ENCODE measurements around the gene RSPO1. TPM values are rescaled to one million over a fixed set of nuclear protein-coding genes. Genes with fewer than 3 reads are reported as not detected.
A peak's percentile ranks its signal among the peaks of the same experiment; 100 is the strongest.

Gene RSPO1
- total and polyA plus RNA-seq, 2 of the 4 experiments (the other 2 are of a cell fraction), result not detected

DNA sequence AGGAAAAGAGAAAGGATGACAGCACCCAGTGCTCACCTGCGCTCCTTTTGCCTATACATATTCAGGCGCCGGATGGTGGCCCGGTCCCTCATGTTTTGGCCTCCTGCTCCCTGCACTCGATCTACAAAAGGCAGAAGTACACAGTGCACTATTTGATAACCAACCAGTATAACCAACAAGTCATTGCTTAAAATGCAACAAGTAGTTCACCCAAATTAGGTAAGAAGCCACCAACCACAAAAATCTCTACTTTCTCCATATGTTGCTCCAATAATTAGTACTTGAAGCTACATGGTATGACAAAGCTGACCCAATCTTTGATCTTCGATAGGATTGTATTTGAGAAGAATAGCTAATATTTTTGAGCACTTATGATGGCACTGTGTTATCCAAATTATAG is 41.0 kb downstream of the RSPO1 start:
- H3K18ac ChIP-seq (ENCODE audit: low read depth, low read length), result no peak overlapping the region
- no peak for ATAC-seq (ENCODE audit: low read depth)
- ChIA-PET CTCF (interaction anchor here (1.0 kb wide), 1 partner anchor 9 kb away, joined by 4 read pairs; no protein-coding TSS in a partner anchor), POLR2A (ENCODE audit: unreplicated experiment) (no interaction called here)
- H3K27me3 ChIP-seq (ENCODE audit: control insufficient read depth, insufficient read depth, low read length), result no peaks in the 10 kb centered on the region
- H3K4ac ChIP-seq (ENCODE audit: low read depth, low read length), result no peak overlapping the region
- no peak overlapping the region for H2AK5ac ChIP-seq (ENCODE audit: low read depth, low read length)
- H2BK15ac ChIP-seq (ENCODE audit: low read depth, low read length), result no peak overlapping the region
- H3K36me3 ChIP-seq (ENCODE audit: control insufficient read depth, insufficient read depth, low read length), result peaks cover 11% of the 10 kb centered on the region
- H3K27ac ChIP-seq (ENCODE audit: insufficient read depth, low read length), result no peak overlapping the region
- H3K4me1 ChIP-seq (ENCODE audit: control insufficient read depth, insufficient read depth, low read length), result peaks cover 3% of the 10 kb centered on the region; the same call in 1 of the 2 replicates
- peaks cover 3 to 41% of the 10 kb centered on the region in 2 experiments for H3K79me1 ChIP-seq (ENCODE audit: low read depth in 1 of 2, low read length in 2 of 2)
- intact Hi-C loops (cut with micrococcal nuclease) (no loop called here), dilution Hi-C loops (cut with HindIII; ENCODE audit: low sequenced_read_pairs, unreplicated experiment) (no loop called here), in situ Hi-C loops (cut with MboI; ENCODE audit: low sequenced_read_pairs) (loop anchor here (25.0 kb wide), 1 partner anchor 419 kb away; the partner anchor contains the start of genes FHL3 and UTP11)
- no TSS peak for BruUV-seq (replicated peaks)
- TF ChIP-seq RCOR1 (IDR thresholded peaks at IDR 0.05; ENCODE audit: insufficient replicate concordance, low read length) (no peak), MXI1 (IDR thresholded peaks at IDR 0.05; ENCODE audit: borderline replicate concordance, low read depth, low read length) (no peak), MAZ (IDR thresholded peaks at IDR 0.05; ENCODE audit: borderline replicate concordance, low read depth, low read length) (no peak), FOS (IDR thresholded peaks at IDR 0.05; ENCODE audit: low read depth, low read length) (no peak), POLR2A (IDR thresholded peaks at IDR 0.05; ENCODE audit: low read depth, low read length) (no peak), NFE2L2 (IDR thresholded peaks at IDR 0.05; ENCODE audit: low read depth, low read length) (no peak), RAD21 (IDR thresholded peaks at IDR 0.05; ENCODE audit: low read length) (no peak), BHLHE40 (IDR thresholded peaks at IDR 0.05; ENCODE audit: low read depth, low read length) (no peak), RFX5 (IDR thresholded peaks at IDR 0.05; ENCODE audit: low read depth, low read length) (no peak), SMC3 (IDR thresholded peaks at IDR 0.05; ENCODE audit: low read depth, low read length) (no peak), CEBPB (IDR thresholded peaks at IDR 0.05; ENCODE audit: low read depth, low read length) (no peak), MAFK (IDR thresholded peaks at IDR 0.05; ENCODE audit: low read depth, low read length) (no peak), CHD1 (IDR thresholded peaks at IDR 0.05; ENCODE audit: low read depth, low read length) (no peak)
- TF ChIP-seq, protein P1, sequence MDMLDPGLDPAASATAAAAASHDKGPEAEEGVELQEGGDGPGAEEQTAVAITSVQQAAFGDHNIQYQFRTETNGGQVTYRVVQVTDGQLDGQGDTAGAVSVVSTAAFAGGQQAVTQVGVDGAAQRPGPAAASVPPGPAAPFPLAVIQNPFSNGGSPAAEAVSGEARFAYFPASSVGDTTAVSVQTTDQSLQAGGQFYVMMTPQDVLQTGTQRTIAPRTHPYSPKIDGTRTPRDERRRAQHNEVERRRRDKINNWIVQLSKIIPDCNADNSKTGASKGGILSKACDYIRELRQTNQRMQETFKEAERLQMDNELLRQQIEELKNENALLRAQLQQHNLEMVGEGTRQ (IDR thresholded peaks at IDR 0.05; ENCODE audit: low read depth, low read length), result no peak
- TF ChIP-seq, protein P2, sequence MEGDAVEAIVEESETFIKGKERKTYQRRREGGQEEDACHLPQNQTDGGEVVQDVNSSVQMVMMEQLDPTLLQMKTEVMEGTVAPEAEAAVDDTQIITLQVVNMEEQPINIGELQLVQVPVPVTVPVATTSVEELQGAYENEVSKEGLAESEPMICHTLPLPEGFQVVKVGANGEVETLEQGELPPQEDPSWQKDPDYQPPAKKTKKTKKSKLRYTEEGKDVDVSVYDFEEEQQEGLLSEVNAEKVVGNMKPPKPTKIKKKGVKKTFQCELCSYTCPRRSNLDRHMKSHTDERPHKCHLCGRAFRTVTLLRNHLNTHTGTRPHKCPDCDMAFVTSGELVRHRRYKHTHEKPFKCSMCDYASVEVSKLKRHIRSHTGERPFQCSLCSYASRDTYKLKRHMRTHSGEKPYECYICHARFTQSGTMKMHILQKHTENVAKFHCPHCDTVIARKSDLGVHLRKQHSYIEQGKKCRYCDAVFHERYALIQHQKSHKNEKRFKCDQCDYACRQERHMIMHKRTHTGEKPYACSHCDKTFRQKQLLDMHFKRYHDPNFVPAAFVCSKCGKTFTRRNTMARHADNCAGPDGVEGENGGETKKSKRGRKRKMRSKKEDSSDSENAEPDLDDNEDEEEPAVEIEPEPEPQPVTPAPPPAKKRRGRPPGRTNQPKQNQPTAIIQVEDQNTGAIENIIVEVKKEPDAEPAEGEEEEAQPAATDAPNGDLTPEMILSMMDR (conservative IDR thresholded peaks at IDR 0.05; ENCODE audit: low read depth, low read length), result no peak
- TF ChIP-seq, protein P3, sequence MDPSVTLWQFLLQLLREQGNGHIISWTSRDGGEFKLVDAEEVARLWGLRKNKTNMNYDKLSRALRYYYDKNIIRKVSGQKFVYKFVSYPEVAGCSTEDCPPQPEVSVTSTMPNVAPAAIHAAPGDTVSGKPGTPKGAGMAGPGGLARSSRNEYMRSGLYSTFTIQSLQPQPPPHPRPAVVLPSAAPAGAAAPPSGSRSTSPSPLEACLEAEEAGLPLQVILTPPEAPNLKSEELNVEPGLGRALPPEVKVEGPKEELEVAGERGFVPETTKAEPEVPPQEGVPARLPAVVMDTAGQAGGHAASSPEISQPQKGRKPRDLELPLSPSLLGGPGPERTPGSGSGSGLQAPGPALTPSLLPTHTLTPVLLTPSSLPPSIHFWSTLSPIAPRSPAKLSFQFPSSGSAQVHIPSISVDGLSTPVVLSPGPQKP (IDR thresholded peaks at IDR 0.05; ENCODE audit: borderline replicate concordance, low read depth, low read length), result no peak
- no peak overlapping the region for H2BK20ac ChIP-seq (ENCODE audit: low read depth, low read length)
- H3K56ac ChIP-seq (ENCODE audit: extremely low read depth, insufficient read depth, low read length), result no peak overlapping the region
- H3K4me2 ChIP-seq (ENCODE audit: low read depth, low read length), result peak overlapping the region; percentile 54; the same call in 1 of the 2 replicates
- no peak overlapping the region for H4K8ac ChIP-seq (ENCODE audit: low read depth in 2 of 2, low read length in 2 of 2)
- H3K9me3 ChIP-seq (ENCODE audit: control insufficient read depth, insufficient read depth, low read length), result no peaks in the 10 kb centered on the region
- no peak overlapping the region for H4K91ac ChIP-seq (ENCODE audit: insufficient read depth, low read depth, low read length)
- WGBS, 2 experiments (ENCODE audit: extremely low coverage in 2 of 2, insufficient read length in 1 of 2), result no CpG with 5 or more reads among the region's 6 CpGs
- no peaks in the 10 kb centered on the region for H3K9me1 ChIP-seq (ENCODE audit: insufficient read depth, low read length)
- H2BK5ac ChIP-seq (ENCODE audit: low read depth, low read length, poor library complexity, severe bottlenecking), result no peak overlapping the region
- no peak overlapping the region for H3K14ac ChIP-seq (replicated peaks; ENCODE audit: low read depth, low read length)
- no peak overlapping the region for H2BK120ac ChIP-seq (ENCODE audit: low read depth, low read length)
- no peak for DNase-seq
- H2AK9ac ChIP-seq (replicated peaks; ENCODE audit: low read depth, low read length, poor library complexity), result no peak overlapping the region
- H2AFZ ChIP-seq (replicated peaks; ENCODE audit: low read length, poor library complexity), result no peak overlapping the region
- H3K23ac ChIP-seq (ENCODE audit: low read depth, low read length), result no peak overlapping the region
- no peak overlapping the region for H3K4me3 ChIP-seq (ENCODE audit: insufficient read depth, low read depth, low read length)
- H4K20me1 ChIP-seq (ENCODE audit: insufficient read depth, low read length), result peaks cover 7% of the 10 kb centered on the region; the same call in 1 of the 2 replicates
- H4K5ac ChIP-seq (ENCODE audit: low read depth, low read length), result no peak overlapping the region
- H3K9ac ChIP-seq (ENCODE audit: low read depth, low read length), result no peak overlapping the region

Measured in IMR-90 (cell line).